Measurements from ENCODE around the gene ZNF579.

DNA sequence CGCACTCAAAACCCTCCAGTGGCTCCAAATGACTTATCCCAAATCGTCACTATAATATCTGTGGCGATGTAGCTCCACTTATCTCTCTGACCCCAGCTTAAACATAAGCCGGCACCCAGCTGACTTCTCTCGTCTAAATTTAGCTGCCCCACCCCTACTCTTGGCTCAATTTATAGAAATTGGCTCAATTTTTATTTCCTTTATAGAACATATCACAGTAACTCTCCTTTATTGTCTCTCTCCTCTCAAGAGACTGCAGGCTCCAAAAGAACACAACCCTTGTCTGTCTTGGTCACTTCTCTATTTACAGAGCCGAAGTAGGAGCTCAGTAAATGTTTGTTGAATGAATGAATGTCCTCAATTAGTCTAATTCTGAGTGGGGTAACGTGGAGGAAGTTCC, 42.9 kb upstream of the ZNF579 start:
- TF ChIP-seq EZH2 (IDR thresholded peaks at IDR 0.05) = no peak
- no peak for TF ChIP-seq POLR2AphosphoS5 (IDR thresholded peaks at IDR 0.05; ENCODE audit: borderline replicate concordance, low read depth, low read length)
- no peak for TF ChIP-seq FOXP2 (optimal IDR thresholded peaks at IDR 0.05; ENCODE audit: control extremely low read depth, extremely low read length, insufficient read depth)
